ENCODE measurements around the gene CYP26A1. TPM values are rescaled to one million over a fixed set of nuclear protein-coding genes. Genes with fewer than 3 reads are reported as not detected.

The CYP26A1 gene
- total RNA-seq, 1 experiment from 2014 or later: 1.5 TPM

DNA sequence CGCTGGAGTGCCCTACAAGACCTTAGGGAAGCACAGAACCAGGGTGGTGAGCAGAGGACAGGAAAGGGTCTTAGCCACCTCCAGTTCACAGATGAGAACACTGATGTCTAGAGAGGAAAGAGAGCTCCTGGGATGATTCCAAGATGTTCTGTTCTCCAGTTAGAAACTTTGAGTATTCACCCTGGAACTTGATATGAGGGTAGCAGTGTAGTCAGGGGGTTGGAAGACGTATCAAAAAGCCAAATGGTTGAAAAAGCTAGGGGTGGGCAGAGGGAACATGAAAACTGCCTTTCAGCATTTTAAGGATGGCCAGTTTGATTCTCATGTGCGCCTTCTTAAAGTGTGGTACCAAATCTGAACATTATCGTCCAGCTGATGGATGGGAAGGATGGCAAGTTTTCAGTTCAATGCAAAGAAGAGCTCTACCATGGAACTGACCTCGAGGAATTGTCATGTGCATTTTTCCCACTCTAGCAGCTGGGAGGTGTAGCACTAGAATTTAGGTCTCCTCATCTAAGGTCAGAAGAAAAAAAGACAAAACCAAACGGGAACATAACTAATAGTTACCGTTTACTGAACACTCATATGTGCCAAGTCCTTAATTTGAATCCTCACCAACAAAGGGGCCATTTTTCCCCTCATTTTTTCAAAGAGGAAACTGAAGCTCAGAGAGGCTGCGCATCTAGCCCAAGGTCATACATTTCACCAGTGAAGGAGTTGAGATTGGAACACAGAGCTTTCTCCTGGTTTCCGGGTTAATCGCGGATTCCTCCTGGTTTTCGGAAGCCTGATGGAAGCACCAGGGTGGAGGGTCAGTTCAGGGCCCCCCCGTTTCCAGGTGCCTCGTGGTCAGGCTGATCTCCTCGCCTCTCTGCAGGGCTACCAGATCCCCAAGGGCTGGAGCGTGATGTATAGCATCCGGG lies 6.0 kb upstream of the CYP26A1 start:
- no peaks in the 10 kb centered on the region for H3K9me3 ChIP-seq (ENCODE audit: control insufficient read depth, insufficient read depth, low read depth, low read length)
- DNase-seq (ENCODE audit: low read depth, low spot score) (no peak), ATAC-seq (no peak)
- no peaks in the 10 kb centered on the region for H3K36me3 ChIP-seq (ENCODE audit: control insufficient read depth, insufficient read depth, low read length)
- ChIA-PET CTCF (interaction anchor here (0.5 kb wide), 2 partner anchors 194 to 234 kb away, joined by 3 to 6 read pairs; no protein-coding TSS in a partner anchor), POLR2A (interaction anchor here (0.6 kb wide), 1 partner anchor 56 kb away, joined by 3 read pairs; no protein-coding TSS in a partner anchor)
- in situ Hi-C loops (cut with HindIII; ENCODE audit: low pct_unique_long_range_greater_than_20kb, low sequenced_read_pairs): no loop called here
- H3K27me3 ChIP-seq (ENCODE audit: control insufficient read depth, insufficient read depth, low read length): peaks cover 29% of the 10 kb centered on the region
- BruUV-seq (replicated peaks): no TSS peak
- H3K4me1 ChIP-seq (ENCODE audit: control insufficient read depth, insufficient read depth, low read length): peaks cover 14% of the 10 kb centered on the region
- TF ChIP-seq SIN3A (IDR thresholded peaks at IDR 0.05; ENCODE audit: borderline replicate concordance, insufficient read depth, low read depth, low read length) (no peak), POLR2AphosphoS5 (IDR thresholded peaks at IDR 0.05; ENCODE audit: low read depth, low read length) (no peak), TCF7L2 (IDR thresholded peaks at IDR 0.05; ENCODE audit: low read depth, low read length) (no peak)
- TF ChIP-seq, protein P1, sequence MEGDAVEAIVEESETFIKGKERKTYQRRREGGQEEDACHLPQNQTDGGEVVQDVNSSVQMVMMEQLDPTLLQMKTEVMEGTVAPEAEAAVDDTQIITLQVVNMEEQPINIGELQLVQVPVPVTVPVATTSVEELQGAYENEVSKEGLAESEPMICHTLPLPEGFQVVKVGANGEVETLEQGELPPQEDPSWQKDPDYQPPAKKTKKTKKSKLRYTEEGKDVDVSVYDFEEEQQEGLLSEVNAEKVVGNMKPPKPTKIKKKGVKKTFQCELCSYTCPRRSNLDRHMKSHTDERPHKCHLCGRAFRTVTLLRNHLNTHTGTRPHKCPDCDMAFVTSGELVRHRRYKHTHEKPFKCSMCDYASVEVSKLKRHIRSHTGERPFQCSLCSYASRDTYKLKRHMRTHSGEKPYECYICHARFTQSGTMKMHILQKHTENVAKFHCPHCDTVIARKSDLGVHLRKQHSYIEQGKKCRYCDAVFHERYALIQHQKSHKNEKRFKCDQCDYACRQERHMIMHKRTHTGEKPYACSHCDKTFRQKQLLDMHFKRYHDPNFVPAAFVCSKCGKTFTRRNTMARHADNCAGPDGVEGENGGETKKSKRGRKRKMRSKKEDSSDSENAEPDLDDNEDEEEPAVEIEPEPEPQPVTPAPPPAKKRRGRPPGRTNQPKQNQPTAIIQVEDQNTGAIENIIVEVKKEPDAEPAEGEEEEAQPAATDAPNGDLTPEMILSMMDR (IDR thresholded peaks at IDR 0.05): no peak
- TF ChIP-seq, protein P2, sequence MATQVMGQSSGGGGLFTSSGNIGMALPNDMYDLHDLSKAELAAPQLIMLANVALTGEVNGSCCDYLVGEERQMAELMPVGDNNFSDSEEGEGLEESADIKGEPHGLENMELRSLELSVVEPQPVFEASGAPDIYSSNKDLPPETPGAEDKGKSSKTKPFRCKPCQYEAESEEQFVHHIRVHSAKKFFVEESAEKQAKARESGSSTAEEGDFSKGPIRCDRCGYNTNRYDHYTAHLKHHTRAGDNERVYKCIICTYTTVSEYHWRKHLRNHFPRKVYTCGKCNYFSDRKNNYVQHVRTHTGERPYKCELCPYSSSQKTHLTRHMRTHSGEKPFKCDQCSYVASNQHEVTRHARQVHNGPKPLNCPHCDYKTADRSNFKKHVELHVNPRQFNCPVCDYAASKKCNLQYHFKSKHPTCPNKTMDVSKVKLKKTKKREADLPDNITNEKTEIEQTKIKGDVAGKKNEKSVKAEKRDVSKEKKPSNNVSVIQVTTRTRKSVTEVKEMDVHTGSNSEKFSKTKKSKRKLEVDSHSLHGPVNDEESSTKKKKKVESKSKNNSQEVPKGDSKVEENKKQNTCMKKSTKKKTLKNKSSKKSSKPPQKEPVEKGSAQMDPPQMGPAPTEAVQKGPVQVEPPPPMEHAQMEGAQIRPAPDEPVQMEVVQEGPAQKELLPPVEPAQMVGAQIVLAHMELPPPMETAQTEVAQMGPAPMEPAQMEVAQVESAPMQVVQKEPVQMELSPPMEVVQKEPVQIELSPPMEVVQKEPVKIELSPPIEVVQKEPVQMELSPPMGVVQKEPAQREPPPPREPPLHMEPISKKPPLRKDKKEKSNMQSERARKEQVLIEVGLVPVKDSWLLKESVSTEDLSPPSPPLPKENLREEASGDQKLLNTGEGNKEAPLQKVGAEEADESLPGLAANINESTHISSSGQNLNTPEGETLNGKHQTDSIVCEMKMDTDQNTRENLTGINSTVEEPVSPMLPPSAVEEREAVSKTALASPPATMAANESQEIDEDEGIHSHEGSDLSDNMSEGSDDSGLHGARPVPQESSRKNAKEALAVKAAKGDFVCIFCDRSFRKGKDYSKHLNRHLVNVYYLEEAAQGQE (IDR thresholded peaks at IDR 0.05; ENCODE audit: insufficient read depth in 1 of 2, low read depth in 2 of 2, low read length in 1 of 2): no peak
- no peak overlapping the region for H3K4me3 ChIP-seq (ENCODE audit: low read depth in 2 of 2, low read length in 2 of 2)
- no peak overlapping the region for H3K27ac ChIP-seq (ENCODE audit: low read length)
- intact Hi-C loops (cut with micrococcal nuclease; ENCODE audit: unreplicated experiment): no loop called here

DNA sequence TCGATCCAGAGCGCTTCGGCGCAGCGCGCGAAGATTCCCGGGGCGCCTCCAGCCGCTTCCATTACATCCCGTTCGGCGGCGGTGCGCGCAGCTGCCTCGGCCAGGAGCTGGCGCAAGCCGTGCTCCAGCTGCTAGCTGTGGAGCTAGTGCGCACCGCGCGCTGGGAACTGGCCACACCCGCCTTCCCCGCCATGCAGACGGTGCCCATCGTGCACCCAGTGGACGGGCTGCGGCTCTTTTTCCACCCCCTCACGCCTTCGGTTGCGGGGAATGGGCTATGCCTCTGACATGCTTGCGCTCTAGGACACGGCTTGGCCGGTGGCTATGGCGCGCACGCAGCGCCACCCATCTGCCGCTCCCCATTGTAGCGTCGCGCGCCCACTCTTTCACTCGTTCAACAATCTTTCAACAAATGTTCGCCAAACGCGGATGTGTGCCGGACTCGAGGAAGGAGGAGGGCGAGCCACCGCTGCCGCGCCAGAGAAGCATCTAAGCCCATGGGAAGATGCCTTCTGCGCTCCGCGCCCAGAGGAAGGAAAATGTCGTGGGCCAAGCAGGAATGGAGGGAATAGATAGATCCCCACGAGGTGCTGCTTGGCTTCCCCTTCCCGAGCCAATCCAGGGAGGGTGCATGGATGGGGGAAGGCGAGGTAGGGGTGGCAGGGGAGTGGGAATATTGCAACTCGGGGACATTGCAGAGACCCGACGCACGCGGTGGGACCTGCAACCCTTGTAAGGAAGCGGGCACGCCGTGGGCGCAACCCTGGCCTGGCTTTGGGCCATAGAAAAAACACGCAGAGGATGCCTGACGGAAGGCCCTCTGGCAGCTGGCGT lies 5.1 kb upstream of the CYP26A1 start:
- no peak for TF ChIP-seq TCF7L2 (IDR thresholded peaks at IDR 0.05; ENCODE audit: low read depth, low read length)
- TF ChIP-seq, protein P1 (IDR thresholded peaks at IDR 0.05): peak; percentile 27; the same call in 1 of the 2 replicates
- no peak for TF ChIP-seq SIN3A (IDR thresholded peaks at IDR 0.05; ENCODE audit: borderline replicate concordance, insufficient read depth, low read depth, low read length)
- Histone ChIP-seq H3K36me3 (ENCODE audit: control insufficient read depth, insufficient read depth, low read length) (no peaks in the 10 kb centered on the region), H3K4me1 (ENCODE audit: control insufficient read depth, insufficient read depth, low read length) (peaks cover 18% of the 10 kb centered on the region), H3K4me3 (ENCODE audit: low read depth in 2 of 2, low read length in 2 of 2) (no peak overlapping the region), H3K9me3 (ENCODE audit: control insufficient read depth, insufficient read depth, low read depth, low read length) (no peaks in the 10 kb centered on the region), H3K27me3 (ENCODE audit: control insufficient read depth, insufficient read depth, low read length) (peaks cover 35% of the 10 kb centered on the region), H3K27ac (ENCODE audit: low read length) (no peak overlapping the region)
- POLR2A ChIA-PET: no interaction called here
- in situ Hi-C loops (cut with HindIII; ENCODE audit: low pct_unique_long_range_greater_than_20kb, low sequenced_read_pairs) (no loop called here), intact Hi-C loops (cut with micrococcal nuclease; ENCODE audit: unreplicated experiment) (no loop called here)
- CTCF ChIA-PET: no interaction called here
- DNase-seq (ENCODE audit: low read depth, low spot score): no peak
- no TSS peak for BruUV-seq (replicated peaks)
- ATAC-seq: no peak
